OCI-LY7 (cell line): ENCODE data around the gene COG7. TPM values are rescaled to one million over a fixed set of nuclear protein-coding genes. Genes with fewer than 3 reads are reported as not detected.
"Not testable (repeated sequence)": the region's sequence is repeated elsewhere in the genome, so short reads cannot be mapped to it uniquely, and the experiment has no call there.

ENCODE experiments used
- BruUV-seq: library from RNA; stranded (reverse); fragments of 400-500 nt; replicated peaks from 2 replicates; lab custom pipeline; 2021; lab: Mats Ljungman, UMichigan
- CTCF ChIA-PET: fragments of 300-600 bp; sonication (Branson Sonifier 250); formaldehyde crosslinking; loops from one replicate; lab custom pipeline; 2022; ENCODE audit warnings: antibody characterized with exemption; ENCODE audit not compliant: unreplicated experiment; lab: Charles Lee
- POLR2A ChIA-PET: fragments of 300-600 bp; sonication (Branson Sonifier 250); formaldehyde crosslinking; loops from one replicate; lab custom pipeline; 2022; ENCODE audit warnings: antibody characterized with exemption; lab: Charles Lee
- DNase-seq: peaks from one replicate; pipeline ENCODE4 v3.0.0-alpha.2; 2015; ENCODE audit warnings: low spot score
- H2AFZ ChIP-seq: fragments of 200-600 bp; sonication (generic), shearing (Covaris generic); 2 replicates; pipeline ENCODE4 v1.6.1; 2014; ENCODE audit warnings: mild to moderate bottlenecking, antibody characterized with exemption, low read length, moderate library complexity
- H3K27ac ChIP-seq: fragments of 200-600 bp; sonication (generic); 2 replicates; pipeline ENCODE4 v1.5.1; 2014; ENCODE audit warnings: mixed run types, low read depth, mild to moderate bottlenecking, moderate library complexity, low read length, inconsistent platforms; ENCODE audit not compliant: poor library complexity, severe bottlenecking
- H3K36me3 ChIP-seq: fragments of 200-600 bp; sonication (generic); 2 replicates; pipeline ENCODE4 v1.6.1; 2014; ENCODE audit warnings: mild to moderate bottlenecking, antibody characterized with exemption, low read length, moderate library complexity, mixed read lengths; ENCODE audit not compliant: insufficient read depth
- H3K4me1 ChIP-seq: fragments of 200-600 bp; sonication (generic); 2 replicates; pipeline ENCODE4 v1.5.1; 2014; ENCODE audit warnings: mild to moderate bottlenecking, low read length; ENCODE audit not compliant: insufficient read depth, poor library complexity, severe bottlenecking
- H3K4me2 ChIP-seq: fragments of 200-600 bp; sonication (generic); 2 replicates; pipeline ENCODE4 v1.6.1; 2014; ENCODE audit warnings: mild to moderate bottlenecking, low read length
- H3K4me3 ChIP-seq: fragments of 200-600 bp; sonication (generic); 2 replicates; pipeline ENCODE4 v1.5.1; 2014; ENCODE audit warnings: mild to moderate bottlenecking, low read depth, low read length; ENCODE audit not compliant: poor library complexity, severe bottlenecking
- H3K79me2 ChIP-seq: fragments of 200-600 bp; sonication (generic); 2 replicates; pipeline ENCODE4 v1.6.1; 2016; ENCODE audit warnings: low read depth, mild to moderate bottlenecking, low read length, moderate library complexity, mixed read lengths; ENCODE audit not compliant: insufficient read depth
- H3K9me2 ChIP-seq: fragments of 200-600 bp; sonication (generic); 2 replicates; pipeline ENCODE4 v1.6.1; 2016; ENCODE audit warnings: mild to moderate bottlenecking, low read length, mixed read lengths; ENCODE audit not compliant: insufficient read depth
- H3K9me3 ChIP-seq: fragments of 200-600 bp; sonication (generic); 2 replicates; pipeline ENCODE4 v1.6.1; 2014; ENCODE audit warnings: mild to moderate bottlenecking, mixed run types, low read length, mixed read lengths
- H4K20me1 ChIP-seq: fragments of 200-600 bp; sonication (generic); 2 replicates; pipeline ENCODE4 v1.6.1; 2014; ENCODE audit warnings: mild to moderate bottlenecking, antibody characterized with exemption, low read length, moderate library complexity, mixed read lengths; ENCODE audit not compliant: insufficient read depth
- CTCF ChIP-seq: fragments of 200-600 bp; sonication (generic); conservative IDR thresholded peaks from 2 replicates; pipeline ENCODE4 v1.5.1; 2014; ENCODE audit warnings: mild to moderate bottlenecking, antibody characterized with exemption, low read length, moderate library complexity, mixed read lengths
- EZH2phosphoT487 ChIP-seq: fragments of 200-600 bp; sonication (generic); IDR thresholded peaks from 2 replicates; pipeline ENCODE4 v1.6.1; 2018; ENCODE audit warnings: low read depth, borderline replicate concordance, mild to moderate bottlenecking, mixed run types, antibody characterized with exemption, low read length, moderate library complexity, mixed read lengths
- intact Hi-C: fragments of 100-400 bp; cut with micrococcal nuclease; formaldehyde crosslinking; loops from one replicate; pipeline ENCODE4 v1.10.0; 2022; ENCODE audit not compliant: unreplicated experiment
- total RNA-seq, 2 experiments: library from RNA; depleted of rRNA in 1 of 2; stranded (reverse); fragments of >200 nt in 1 of 2; shearing (Covaris generic) in 1 of 2; gene quantifications; 2 replicates each; pipeline ENCODE4 v1.2.3, GENCODE V29; 2014 to 2022

COG7 gene
- total RNA-seq, 2 experiments from 2014 or later = 11.4 to 21.0 TPM

GRCh38 chr16:23402100-23402499 lies 50.9 kb downstream of the COG7 start:
- H3K36me3 ChIP-seq = peaks cover 43% of the 10 kb centered on the region
- intact Hi-C loops = no loop called here
- H3K27ac ChIP-seq = no peak overlapping the region
- POLR2A ChIA-PET = no interaction called here
- CTCF ChIA-PET = no interaction called here
- peaks cover 7% of the 10 kb centered on the region for H3K4me1 ChIP-seq
- no peaks in the 10 kb centered on the region for H3K9me2 ChIP-seq
- H4K20me1 ChIP-seq = no peaks in the 10 kb centered on the region
- H3K4me2 ChIP-seq = no peak overlapping the region
- TF ChIP-seq EZH2phosphoT487 = no peak
- TF ChIP-seq CTCF = no peak
- no peaks in the 10 kb centered on the region for H3K79me2 ChIP-seq
- no peak overlapping the region for H3K4me3 ChIP-seq
- H3K9me3 ChIP-seq = no peaks in the 10 kb centered on the region
- BruUV-seq = no TSS peak
- DNase-seq = no peak
- H2AFZ ChIP-seq = no peak overlapping the region

GRCh38 chr16:23401139-23401538 lies 51.9 kb downstream of the COG7 start:
- Histone ChIP-seq H3K79me2 (no peaks in the 10 kb centered on the region), H2AFZ (no peak overlapping the region), H3K9me3 (no peaks in the 10 kb centered on the region), H3K4me3 (no peak overlapping the region), H3K27ac (no peak overlapping the region), H3K4me2 (no peak overlapping the region), H3K9me2 (no peaks in the 10 kb centered on the region), H4K20me1 (no peaks in the 10 kb centered on the region), H3K36me3 (peaks cover 43% of the 10 kb centered on the region), H3K4me1 (peaks cover 12% of the 10 kb centered on the region)
- TF ChIP-seq EZH2phosphoT487 = no peak
- no peak for TF ChIP-seq CTCF
- CTCF ChIA-PET = no interaction called here
- no peak for DNase-seq
- POLR2A ChIA-PET = no interaction called here
- intact Hi-C loops = no loop called here
- BruUV-seq = no TSS peak

GRCh38 chr16:23400447-23400846 lies 52.5 kb downstream of the COG7 start:
- not testable (repeated sequence) for DNase-seq, H3K9me2 ChIP-seq

More at GRCh38 chr16:23400447-23400846, 52.5 kb downstream of the COG7 start:
- H3K79me2 ChIP-seq, H4K20me1 ChIP-seq, H2AFZ ChIP-seq, POLR2A ChIA-PET, CTCF ChIA-PET, BruUV-seq, H3K9me3 ChIP-seq, H3K4me3 ChIP-seq, H3K27ac ChIP-seq, intact Hi-C loops, H3K4me2 ChIP-seq: not testable (repeated sequence)
- H3K36me3 ChIP-seq = peaks cover 37% of the 10 kb centered on the region
- peaks cover 12% of the 10 kb centered on the region for H3K4me1 ChIP-seq
